Suprapubic skin (tissue), 3 donors: ENCODE measurements around the gene GHRHR.

Source experiments
- CTCF ChIP-seq, 2 donors: fragments of 200-600 bp in 1 of 2; fragments of 450-650 bp in 1 of 2; sonication (generic) in 1 of 2; IDR thresholded peaks; one replicate each; pipeline ENCODE4 v1.5.1; 2016 to 2019; ENCODE audit warnings: antibody characterized with exemption in 2 of 2, mild to moderate bottlenecking in 1 of 2, moderate library complexity in 1 of 2
- POLR2A ChIP-seq, 2 donors: fragments of 450-650 bp; IDR thresholded peaks; one replicate each; pipeline ENCODE4 v1.6.1; 2017; ENCODE audit warnings: antibody characterized with exemption in 2 of 2, mild to moderate bottlenecking in 2 of 2, moderate library complexity in 2 of 2

- TF ChIP-seq POLR2A (IDR thresholded peaks at IDR 0.05): no peak
- no peak for TF ChIP-seq CTCF (IDR thresholded peaks at IDR 0.05)
Measured at GRCh38 chr7:31017721-31018120, 54.0 kb downstream of the GHRHR start.
